ENCODE results near the gene NAV2.

Gene NAV2

DNA sequence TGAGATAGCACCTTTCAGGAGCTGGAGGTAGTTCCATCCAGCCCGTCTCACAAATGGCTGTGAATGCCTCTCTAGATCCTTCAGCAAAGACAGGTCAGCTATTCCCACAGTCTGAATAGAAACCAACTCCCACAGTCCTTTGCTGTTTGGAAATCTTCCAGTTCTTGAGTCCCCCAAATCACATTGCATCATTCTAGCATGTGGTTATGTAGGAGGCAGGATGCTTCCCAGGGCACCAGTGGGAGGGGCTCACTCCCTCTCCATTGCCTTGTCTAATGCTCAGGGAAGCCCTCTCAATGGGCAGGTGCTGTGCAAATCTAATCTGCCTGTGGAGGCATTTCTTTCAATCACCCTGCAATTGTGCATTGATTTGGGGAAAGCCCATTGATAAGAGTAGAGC lies 14.6 kb downstream of the NAV2 start:
- CTCF ChIA-PET = interaction anchor here (0.8 kb wide), 1 partner anchor 170 kb away, joined by 3 read pairs; no protein-coding TSS in a partner anchor
- POLR2A ChIA-PET (ENCODE audit: low non-redundant PET) = no interaction called here
- no peak for DNase-seq (ENCODE audit: low spot score)
- H3K27ac ChIP-seq = no peak overlapping the region
- TF ChIP-seq, protein P1, sequence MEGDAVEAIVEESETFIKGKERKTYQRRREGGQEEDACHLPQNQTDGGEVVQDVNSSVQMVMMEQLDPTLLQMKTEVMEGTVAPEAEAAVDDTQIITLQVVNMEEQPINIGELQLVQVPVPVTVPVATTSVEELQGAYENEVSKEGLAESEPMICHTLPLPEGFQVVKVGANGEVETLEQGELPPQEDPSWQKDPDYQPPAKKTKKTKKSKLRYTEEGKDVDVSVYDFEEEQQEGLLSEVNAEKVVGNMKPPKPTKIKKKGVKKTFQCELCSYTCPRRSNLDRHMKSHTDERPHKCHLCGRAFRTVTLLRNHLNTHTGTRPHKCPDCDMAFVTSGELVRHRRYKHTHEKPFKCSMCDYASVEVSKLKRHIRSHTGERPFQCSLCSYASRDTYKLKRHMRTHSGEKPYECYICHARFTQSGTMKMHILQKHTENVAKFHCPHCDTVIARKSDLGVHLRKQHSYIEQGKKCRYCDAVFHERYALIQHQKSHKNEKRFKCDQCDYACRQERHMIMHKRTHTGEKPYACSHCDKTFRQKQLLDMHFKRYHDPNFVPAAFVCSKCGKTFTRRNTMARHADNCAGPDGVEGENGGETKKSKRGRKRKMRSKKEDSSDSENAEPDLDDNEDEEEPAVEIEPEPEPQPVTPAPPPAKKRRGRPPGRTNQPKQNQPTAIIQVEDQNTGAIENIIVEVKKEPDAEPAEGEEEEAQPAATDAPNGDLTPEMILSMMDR (conservative IDR thresholded peaks at IDR 0.05; ENCODE audit: low read depth) = no peak

DNA sequence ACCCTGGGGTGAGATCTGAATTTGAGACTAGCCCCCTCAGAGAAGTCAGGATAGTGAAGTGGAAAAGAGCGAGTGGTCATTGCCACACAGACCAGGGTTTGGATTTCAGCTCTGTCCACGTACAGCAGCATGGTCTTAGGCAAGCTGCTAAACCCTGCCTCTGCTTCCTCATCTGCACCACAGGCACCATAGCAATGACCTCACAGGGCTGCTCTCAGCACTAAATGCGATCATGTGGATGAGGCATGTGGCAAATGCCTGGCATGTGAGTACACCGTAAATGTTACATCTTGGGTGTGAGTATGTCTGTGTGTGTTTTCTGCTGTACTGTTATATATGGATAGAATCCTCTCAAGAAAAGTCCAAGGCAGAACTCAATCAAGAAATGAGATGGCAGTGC lies 15.8 kb downstream of the NAV2 start:
- TF ChIP-seq, protein P1 (conservative IDR thresholded peaks at IDR 0.05; ENCODE audit: low read depth) = no peak
- no peak for DNase-seq (ENCODE audit: low spot score)
- ChIA-PET POLR2A (ENCODE audit: low non-redundant PET) (no interaction called here), CTCF (no interaction called here)
- H3K27ac ChIP-seq = no peak overlapping the region

DNA sequence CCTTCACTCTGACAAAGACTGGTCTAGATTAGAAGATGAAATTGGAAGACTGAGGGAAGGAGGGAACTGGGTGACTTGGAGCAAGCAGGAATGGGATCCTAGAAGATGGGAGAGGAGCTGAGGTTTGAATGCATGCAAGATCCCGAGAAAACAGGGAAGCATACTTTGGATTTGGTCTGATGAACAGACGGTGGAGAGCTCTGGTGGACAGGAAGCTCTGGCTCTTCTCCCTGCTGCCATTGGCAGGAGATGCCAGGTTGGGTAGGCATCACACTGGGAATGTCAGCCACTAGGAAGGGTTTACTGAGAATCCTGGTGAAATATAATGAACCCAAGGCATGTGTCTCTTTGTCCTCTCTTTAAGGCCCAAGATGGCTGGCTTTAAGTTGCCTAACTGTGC lies 16.5 kb downstream of the NAV2 start:
- ChIA-PET POLR2A (ENCODE audit: low non-redundant PET) (no interaction called here), CTCF (interaction anchor here (0.7 kb wide), 2 partner anchors 14 to 174 kb away, joined by 3 to 5 read pairs; no protein-coding TSS in a partner anchor)
- TF ChIP-seq, protein P1 (conservative IDR thresholded peaks at IDR 0.05; ENCODE audit: low read depth) = no peak
- no peak for DNase-seq (ENCODE audit: low spot score)
- H3K27ac ChIP-seq = no peak overlapping the region

DNA sequence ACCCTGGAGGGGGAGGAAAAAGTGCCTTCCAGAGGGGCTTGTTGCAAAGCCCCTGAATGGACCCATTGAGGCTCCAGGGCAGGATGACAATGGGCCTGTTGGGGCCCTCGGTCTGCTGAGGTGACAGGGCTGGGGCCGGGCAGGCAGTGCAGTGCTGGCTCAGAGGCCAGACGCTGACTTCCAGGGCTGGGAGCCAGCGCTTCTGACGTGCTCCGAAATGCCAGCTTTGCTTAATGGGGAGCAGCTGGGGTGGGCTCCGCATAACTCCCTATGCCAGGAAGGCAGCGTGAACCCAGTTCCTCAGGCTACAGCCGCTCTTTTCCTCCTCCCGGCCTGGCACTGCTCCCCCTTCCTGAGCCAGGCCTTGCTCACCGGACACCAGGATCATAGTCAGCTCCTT lies 17.7 kb downstream of the NAV2 start:
- no peak for DNase-seq (ENCODE audit: low spot score)
- TF ChIP-seq, protein P1 (conservative IDR thresholded peaks at IDR 0.05; ENCODE audit: low read depth) = no peak
- H3K27ac ChIP-seq = no peak overlapping the region
- ChIA-PET POLR2A (ENCODE audit: low non-redundant PET) (no interaction called here), CTCF (no interaction called here)

DNA sequence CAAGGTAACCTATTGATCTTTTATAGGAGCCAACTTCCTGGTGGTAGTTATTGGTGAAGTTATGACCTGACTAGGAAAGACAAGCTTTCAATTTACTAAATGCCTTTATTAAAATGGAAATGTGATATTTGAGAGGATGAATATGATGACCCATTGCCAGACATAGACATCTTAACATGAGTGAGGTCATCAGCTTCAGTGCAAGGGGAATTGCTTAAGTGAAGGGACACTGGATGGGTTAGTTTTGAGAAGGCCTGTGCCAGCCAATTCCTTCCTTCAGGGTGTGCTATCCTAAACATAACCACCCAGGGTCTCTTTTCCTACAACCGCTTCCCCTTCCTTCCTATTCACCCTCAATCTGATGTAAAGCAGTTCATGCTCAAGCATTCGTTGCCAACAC lies 21.5 kb downstream of the NAV2 start:
- ChIA-PET CTCF (interaction anchor here (0.7 to 2.0 kb wide), 2 partner anchors 171 to 177 kb away, joined by 3 to 7 read pairs; no protein-coding TSS in a partner anchor), POLR2A (ENCODE audit: low non-redundant PET) (no interaction called here)
- TF ChIP-seq, protein P1 (conservative IDR thresholded peaks at IDR 0.05; ENCODE audit: low read depth) = no peak
- H3K27ac ChIP-seq = no peak overlapping the region
- DNase-seq (ENCODE audit: low spot score) = no peak

DNA sequence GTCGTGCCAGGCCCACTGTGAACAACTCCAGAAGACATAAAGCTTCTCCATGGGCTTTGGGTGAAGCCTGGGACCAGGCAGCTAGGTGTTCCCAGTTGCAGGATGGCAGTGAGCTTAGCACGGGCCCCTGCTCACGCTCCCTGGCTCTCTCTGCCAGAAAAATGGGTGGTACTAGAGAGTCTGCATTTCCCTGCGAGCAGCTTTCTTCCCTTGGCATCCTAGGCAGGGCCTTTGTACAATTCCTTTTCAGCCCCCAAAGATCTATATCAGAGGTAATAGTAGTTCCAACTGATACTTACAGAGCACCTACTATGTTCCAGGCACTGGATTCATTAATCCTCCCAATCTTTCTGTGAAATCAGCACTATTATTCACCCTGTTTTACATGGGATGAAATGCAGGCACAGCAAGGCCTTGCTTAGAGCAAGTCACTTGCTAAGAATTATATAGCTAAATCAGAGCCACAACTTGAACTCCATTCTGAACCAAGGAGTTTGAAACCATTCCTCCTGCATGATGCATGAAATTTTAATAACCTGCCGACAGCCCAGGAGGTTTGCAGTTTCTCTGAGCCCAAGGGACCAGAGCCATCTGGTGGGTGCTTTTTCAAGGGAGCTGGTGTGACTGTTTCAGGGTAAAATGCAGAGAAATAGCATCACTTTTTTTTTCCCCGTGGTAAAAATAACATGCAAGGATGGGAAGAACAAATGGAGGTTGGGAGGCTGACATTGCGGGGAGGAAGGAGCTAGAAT lies 22.7 kb downstream of the NAV2 start:
- ChIA-PET CTCF (interaction anchor here (0.6 to 2.0 kb wide), 5 partner anchors 14 to 178 kb away, joined by 3 to 7 read pairs (median 4); no protein-coding TSS in a partner anchor), POLR2A (ENCODE audit: low non-redundant PET) (no interaction called here)
- TF ChIP-seq, protein P1 (conservative IDR thresholded peaks at IDR 0.05; ENCODE audit: low read depth) = no peak
- H3K27ac ChIP-seq = no peak overlapping the region
- no peak for DNase-seq (ENCODE audit: low spot score)
